Cardiac fibroblast (primary cell): ENCODE measurements around the gene LRMDA.

Experiments used
- DNase-seq, 2 donors: peaks; one replicate each; pipeline versions ENCODE4 v3.0.0 to v3.0.0-alpha.2; 2010; ENCODE audit warnings: low read depth in 2 of 2
- H3K4me3 ChIP-seq, 2 donors: replicated peaks in 1 of 2; 1 replicate in 1 of 2; 2 replicates in 1 of 2; pipeline ENCODE4 v1.5.1; 2011; ENCODE audit warnings: low read depth in 2 of 2, low read length in 2 of 2, mild to moderate bottlenecking in 2 of 2, moderate library complexity in 1 of 2
- CTCF ChIP-seq: IDR thresholded peaks from one replicate; pipeline ENCODE4 v1.5.1; 2011; ENCODE audit warnings: low read depth, mild to moderate bottlenecking, low read length, inconsistent platforms

LRMDA gene

GRCh38 chr10:76080991-76081390, 649.6 kb downstream of the LRMDA start:
- DNase-seq: no peak
- TF ChIP-seq CTCF: no peak
- no peak overlapping the region for H3K4me3 ChIP-seq

- peak in 1 of 2 donors; percentile 10 for DNase-seq
Observed at GRCh38 chr10:76082232-76082631, 650.8 kb downstream of the LRMDA start.

DNA sequence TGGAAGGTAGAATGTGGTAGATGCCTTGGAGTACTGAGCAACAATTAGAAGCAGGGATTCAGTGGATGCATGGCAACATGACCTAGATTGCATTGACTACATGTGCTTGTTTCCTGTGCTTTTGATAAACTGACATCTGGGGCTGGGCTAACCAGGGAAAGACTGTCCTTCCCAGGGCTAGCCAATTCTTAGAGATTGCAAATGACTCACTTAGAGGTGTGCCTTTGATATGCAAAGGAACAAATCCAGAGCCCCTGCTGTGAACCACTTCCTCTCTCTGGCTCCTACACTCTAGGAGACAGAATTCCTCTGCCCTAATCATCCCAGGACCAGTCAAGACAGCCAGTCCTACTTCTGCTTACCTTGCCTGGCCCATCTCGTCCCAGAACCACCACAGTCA, 651.5 kb downstream of the LRMDA start:
- no peak for TF ChIP-seq CTCF
- DNase-seq: peak; percentile 25 to 29
- no peak overlapping the region for H3K4me3 ChIP-seq

More at GRCh38 chr10:76082232-76082631, 650.8 kb downstream of the LRMDA start:
- H3K4me3 ChIP-seq: no peak overlapping the region
- TF ChIP-seq CTCF: no peak

GRCh38 chr10:76085002-76085816, 653.8 kb downstream of the LRMDA start:
- no peak overlapping the region for H3K4me3 ChIP-seq
- TF ChIP-seq CTCF: no peak
- no peak for DNase-seq

DNA sequence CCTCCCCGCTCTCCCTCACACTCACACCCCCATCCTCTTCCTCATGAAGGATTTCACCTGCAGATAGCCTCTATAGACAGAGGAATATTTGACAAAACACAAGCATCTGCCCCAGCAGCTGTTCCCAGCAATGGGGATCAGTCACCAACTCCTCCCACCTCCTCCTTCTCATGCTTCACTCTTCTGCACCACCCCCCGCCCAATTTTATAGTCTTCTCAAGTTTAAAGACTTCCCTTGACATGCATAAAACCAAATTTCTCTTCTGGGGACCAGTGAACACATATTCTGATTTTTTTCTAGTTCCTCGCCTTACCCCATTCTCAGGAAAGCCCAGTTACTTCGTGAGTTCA, 654.4 kb downstream of the LRMDA start:
- no peak for DNase-seq
- H3K4me3 ChIP-seq: no peak overlapping the region
- TF ChIP-seq CTCF: no peak

DNA sequence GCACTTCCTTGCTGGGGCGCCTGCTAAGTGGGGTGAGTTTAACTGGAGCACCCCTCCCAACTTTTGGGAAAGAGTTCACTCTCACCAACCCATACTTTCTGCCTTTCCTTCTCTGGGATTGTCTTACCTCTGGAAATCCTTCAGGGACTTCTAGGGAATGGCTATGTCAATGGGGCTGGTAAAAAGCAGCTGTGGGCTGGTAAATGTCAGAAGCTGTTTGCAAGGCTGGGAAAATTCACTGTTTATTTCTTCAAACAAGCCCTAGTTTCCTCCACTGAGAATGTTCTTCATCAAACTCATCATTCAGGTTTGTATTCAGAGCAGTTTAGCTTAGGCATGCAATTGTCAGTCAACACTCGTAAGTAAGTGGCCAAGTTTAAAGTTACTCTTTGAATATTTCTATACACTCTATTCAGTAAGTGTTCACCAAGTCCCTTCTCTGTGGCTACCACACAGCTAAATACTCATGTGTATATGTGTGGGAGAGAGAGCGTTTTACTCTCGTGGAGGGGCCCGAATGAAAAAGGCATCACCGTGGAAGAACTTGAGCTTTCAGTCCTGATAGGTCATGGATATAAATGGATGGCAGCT, 654.8 kb downstream of the LRMDA start:
- TF ChIP-seq CTCF: no peak
- no peak overlapping the region for H3K4me3 ChIP-seq
- no peak for DNase-seq
